DOHH2 (cell line): ENCODE measurements around the gene NDUFV2.

Source experiments
- CTCF ChIP-seq: fragments of 200-600 bp; sonication (generic); IDR thresholded peaks from one replicate; pipeline ENCODE4 v1.5.1; 2014; ENCODE audit warnings: antibody characterized with exemption, mild to moderate bottlenecking, low read depth, low read length; ENCODE audit not compliant: poor library complexity, severe bottlenecking
- EZH2phosphoT487 ChIP-seq: fragments of 200-600 bp; sonication (generic); IDR thresholded peaks from 2 replicates; pipeline ENCODE4 v1.6.1; 2017; ENCODE audit warnings: borderline replicate concordance, mild to moderate bottlenecking, antibody characterized with exemption, low read length, moderate library complexity, mixed read lengths

- TF ChIP-seq CTCF (no peak), EZH2phosphoT487 (no peak)
Observed at GRCh38 chr18:9177031-9177430, 74.5 kb downstream of the NDUFV2 start.
